H9 (cell line): ENCODE data around the gene WNT10A. TPM values are rescaled to one million over a fixed set of nuclear protein-coding genes. Genes with fewer than 3 reads are reported as not detected.

ENCODE experiments used
- DNase-seq: peaks from one replicate; pipeline ENCODE4 v3.0.0-alpha.2; 2017
- H2AFZ ChIP-seq: one replicate; pipeline ENCODE4 v1.6.1; 2013; ENCODE audit warnings: mild to moderate bottlenecking, low read length, control low read depth, moderate library complexity
- H2AK5ac ChIP-seq: 2 replicates; pipeline ENCODE4 v1.6.1; 2013; ENCODE audit warnings: low read length, control low read depth, mixed read lengths; ENCODE audit not compliant: insufficient read length
- H2BK120ac ChIP-seq: one replicate; pipeline ENCODE4 v1.6.1; 2013; ENCODE audit warnings: low read depth, mild to moderate bottlenecking, low read length, control low read depth, inconsistent platforms; ENCODE audit not compliant: poor library complexity, severe bottlenecking
- H2BK12ac ChIP-seq: 2 replicates; pipeline ENCODE4 v1.6.1; 2013; ENCODE audit warnings: low read length, control low read depth, mixed read lengths, low read depth; ENCODE audit not compliant: insufficient read length
- H2BK15ac ChIP-seq: 2 replicates; pipeline ENCODE4 v1.6.1; 2013; ENCODE audit warnings: low read depth, low read length, control low read depth
- H2BK20ac ChIP-seq: one replicate; pipeline ENCODE4 v1.6.1; 2013; ENCODE audit warnings: low read depth, mild to moderate bottlenecking, low read length, control low read depth, inconsistent platforms; ENCODE audit not compliant: poor library complexity, severe bottlenecking
- H2BK5ac ChIP-seq: 2 replicates; pipeline ENCODE4 v1.6.1; 2013; ENCODE audit warnings: low read length, control low read depth, mixed read lengths; ENCODE audit not compliant: insufficient read length
- H3K14ac ChIP-seq: 2 replicates; pipeline ENCODE4 v1.6.1; 2013; ENCODE audit warnings: low read length, control low read depth; ENCODE audit not compliant: insufficient read depth
- H3K18ac ChIP-seq: 2 replicates; pipeline ENCODE4 v1.6.1; 2013; ENCODE audit warnings: low read depth, mild to moderate bottlenecking, mixed read lengths, low read length, control low read depth; ENCODE audit not compliant: insufficient read length
- H3K23ac ChIP-seq: 2 replicates; pipeline ENCODE4 v1.6.1; 2013; ENCODE audit warnings: low read length, control low read depth, mixed read lengths, low read depth; ENCODE audit not compliant: insufficient read length
- H3K23me2 ChIP-seq: 2 replicates; pipeline ENCODE4 v1.6.1; 2013; ENCODE audit warnings: low read depth, mild to moderate bottlenecking, mixed read lengths, low read length, control low read depth; ENCODE audit not compliant: insufficient read length, poor library complexity, severe bottlenecking
- H3K27ac ChIP-seq: 2 replicates; pipeline ENCODE4 v1.5.1; 2013; ENCODE audit warnings: low read length, control low read depth, mixed read lengths, low read depth; ENCODE audit not compliant: insufficient read length
- H3K27me3 ChIP-seq: 2 replicates; pipeline ENCODE4 v1.6.1; 2013; ENCODE audit warnings: low read length, control low read depth, inconsistent platforms; ENCODE audit not compliant: insufficient read depth
- H3K4ac ChIP-seq: 2 replicates; pipeline ENCODE4 v1.6.1; 2013; ENCODE audit warnings: low read depth, mild to moderate bottlenecking, control low read depth, inconsistent platforms, low read length, moderate library complexity
- H3K4me1 ChIP-seq: 2 replicates; pipeline ENCODE4 v1.6.1; 2013; ENCODE audit warnings: low read length, control low read depth, inconsistent platforms; ENCODE audit not compliant: insufficient read depth
- H3K4me2 ChIP-seq: 2 replicates; pipeline ENCODE4 v1.6.1; 2013; ENCODE audit warnings: low read length, control low read depth, mixed read lengths; ENCODE audit not compliant: insufficient read length, insufficient read depth
- H3K56ac ChIP-seq: 2 replicates; pipeline ENCODE4 v1.6.1; 2013; ENCODE audit warnings: low read depth, mild to moderate bottlenecking, mixed read lengths, low read length, control low read depth; ENCODE audit not compliant: insufficient read length
- H3K79me1 ChIP-seq: 2 replicates; pipeline ENCODE4 v1.6.1; 2013; ENCODE audit warnings: low read depth, mild to moderate bottlenecking, moderate library complexity, low read length, control low read depth, inconsistent platforms; ENCODE audit not compliant: insufficient read depth, poor library complexity, severe bottlenecking
- H3K79me2 ChIP-seq: 2 replicates; pipeline ENCODE4 v1.6.1; 2013; ENCODE audit warnings: low read length, control low read depth, inconsistent platforms; ENCODE audit not compliant: insufficient read depth
- H3K9ac ChIP-seq: 2 replicates; pipeline ENCODE4 v1.6.1; 2013; ENCODE audit warnings: low read length, control low read depth, mixed read lengths; ENCODE audit not compliant: insufficient read length; ENCODE audit errors: extremely low read depth
- H3K9me3 ChIP-seq: one replicate; pipeline ENCODE4 v1.6.1; 2013; ENCODE audit warnings: low read depth, low read length, inconsistent platforms; ENCODE audit not compliant: control insufficient read depth
- H3T11ph ChIP-seq: one replicate; pipeline ENCODE4 v1.6.1; 2013; ENCODE audit warnings: mild to moderate bottlenecking, low read length, control low read depth, inconsistent platforms
- H4K20me1 ChIP-seq: one replicate; pipeline ENCODE4 v1.6.1; 2013; ENCODE audit not compliant: control insufficient read depth, insufficient read length, insufficient read depth
- H4K5ac ChIP-seq: 2 replicates; pipeline ENCODE4 v1.6.1; 2013; ENCODE audit warnings: low read depth, mild to moderate bottlenecking, mixed read lengths, low read length, control low read depth; ENCODE audit not compliant: insufficient read length
- H4K8ac ChIP-seq: replicated peaks from 2 replicates; pipeline ENCODE4 v1.6.1; 2013; ENCODE audit warnings: low read length, control low read depth, mixed read lengths, low read depth; ENCODE audit not compliant: insufficient read length
- H4K91ac ChIP-seq: 2 replicates; pipeline ENCODE4 v1.6.1; 2013; ENCODE audit warnings: low read depth, mild to moderate bottlenecking, moderate library complexity, mixed read lengths, low read length, control low read depth; ENCODE audit not compliant: insufficient read length
- H3K27ac Mint-ChIP-seq, 3 experiments: 2 replicates in 2 of 3; 3 replicates in 1 of 3; pipeline ENCODE4 v1.8.0; 2020 to 2021; ENCODE audit warnings: mixed read lengths in 3 of 3, mild to moderate bottlenecking in 1 of 3, moderate library complexity in 1 of 3
- H3K27me3 Mint-ChIP-seq: 2 replicates; pipeline ENCODE4 v1.8.0; 2021; ENCODE audit warnings: low read depth, mild to moderate bottlenecking, moderate library complexity, mixed read lengths
- H3K36me3 Mint-ChIP-seq, 3 experiments: 2 replicates in 2 of 3; 3 replicates in 1 of 3; pipeline ENCODE4 v1.8.0; 2020 to 2021; ENCODE audit warnings: low read depth in 3 of 3, mixed read lengths in 3 of 3; ENCODE audit not compliant: insufficient read depth in 1 of 3
- H3K4me1 Mint-ChIP-seq, 2 experiments: 2 replicates each; pipeline ENCODE4 v1.8.0; 2020; ENCODE audit warnings: mixed read lengths in 2 of 2
- H3K4me3 Mint-ChIP-seq, 2 experiments: 2 replicates in 1 of 2; 3 replicates in 1 of 2; pipeline ENCODE4 v1.8.0; 2020 to 2021; ENCODE audit warnings: mild to moderate bottlenecking in 2 of 2, mixed read lengths in 2 of 2, moderate library complexity in 1 of 2
- H3K9me3 Mint-ChIP-seq, 2 experiments: 2 replicates in 1 of 2; 3 replicates in 1 of 2; pipeline ENCODE4 v1.8.0; 2020; ENCODE audit warnings: mild to moderate bottlenecking in 2 of 2, mixed read lengths in 2 of 2, moderate library complexity in 1 of 2
- WGBS: extraction: QIAGEN DNeasy Blood & Tissue Kit; methylation state at CpG from one replicate; pipeline ENCODE4 v1.1.7; 2013; ENCODE audit warnings: missing lambda C conversion rate, low lambda C conversion rate, mixed read lengths; ENCODE audit not compliant: insufficient read length; ENCODE audit errors: extremely low coverage; 5-methylcytosine and 5-hydroxymethylcytosine counted together
- total RNA-seq: library from RNA; stranded (reverse); gene quantifications from 2 replicates; pipeline ENCODE4 v1.2.1, GENCODE V29; 2021
- TF ChIP-seq, protein P1 (sequence below): fragments of 200-600 bp; sonication (generic); conservative IDR thresholded peaks from 3 replicates; pipeline ENCODE4 v1.8.0; 2021; ENCODE audit warnings: antibody characterized with exemption, mild to moderate bottlenecking

Gene WNT10A
- total RNA-seq, 1 experiment from 2014 or later: not detected

DNA sequence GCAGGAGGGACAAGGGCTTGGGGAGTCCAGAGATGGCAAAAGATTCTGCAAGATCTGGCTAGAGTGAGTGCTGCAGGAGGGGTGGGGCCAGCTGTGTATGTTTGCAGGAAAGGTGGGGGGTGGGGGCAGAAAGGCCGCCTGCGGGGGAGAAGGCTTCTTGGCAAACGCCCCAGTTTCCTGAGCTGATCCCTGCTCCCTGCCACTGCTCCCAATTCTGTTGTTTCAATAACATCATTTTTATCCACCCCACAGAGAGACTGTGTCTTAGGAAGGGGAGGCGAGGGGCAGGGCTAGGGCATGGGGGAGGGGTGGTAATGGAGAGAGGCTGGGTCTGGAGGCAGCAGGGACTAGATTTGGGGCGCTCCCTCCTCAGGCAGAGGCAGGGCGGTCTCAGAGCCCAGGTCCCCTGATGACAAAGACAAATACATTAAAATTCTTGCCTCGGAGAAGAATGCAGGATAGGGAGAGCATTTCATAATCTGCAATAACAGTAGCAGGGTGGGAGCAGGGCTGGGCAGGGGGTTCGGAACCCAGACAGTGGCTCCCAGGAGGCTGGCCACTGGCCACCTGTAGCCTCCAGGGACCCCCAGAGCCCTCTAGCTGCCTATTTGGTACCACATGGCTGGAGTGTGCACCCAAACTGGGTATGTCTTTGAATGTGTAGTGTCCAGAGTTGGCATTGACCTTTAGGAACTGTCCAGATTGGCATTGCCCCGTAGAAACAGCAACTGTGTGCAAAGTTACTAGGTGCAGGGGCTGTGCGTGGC, 23.1 kb upstream of the WNT10A start:
- Histone ChIP-seq H3K9ac (no peak overlapping the region), H2BK12ac (no peak overlapping the region), H3K4me2 (no peak overlapping the region), H3K79me1 (no peaks in the 10 kb centered on the region), H2BK120ac (no peak overlapping the region), H2BK20ac (no peak overlapping the region), H4K8ac (no peak overlapping the region), H4K20me1 (no peaks in the 10 kb centered on the region), H3T11ph (no peak overlapping the region), H3K23ac (no peak overlapping the region), H2BK15ac (no peak overlapping the region), H3K18ac (no peak overlapping the region), H2BK5ac (no peak overlapping the region), H3K9me3 (no peaks in the 10 kb centered on the region), H2AFZ (no peak overlapping the region), H3K23me2 (peaks cover 3% of the 10 kb centered on the region), H3K4ac (no peak overlapping the region), H4K91ac (no peak overlapping the region), H3K14ac (no peak overlapping the region), H4K5ac (no peak overlapping the region), H3K56ac (no peak overlapping the region), H3K27ac (no peak overlapping the region), H3K4me1 (peaks cover 2% of the 10 kb centered on the region), H2AK5ac (no peak overlapping the region), H3K27me3 (peaks cover 84% of the 10 kb centered on the region), H3K79me2 (no peaks in the 10 kb centered on the region)
- no peaks in the 10 kb centered on the region for H3K36me3 Mint-ChIP-seq
- no peak overlapping the region; a peak in 1 of 7 replicates for H3K27ac Mint-ChIP-seq
- no CpG with 5 or more reads among the region's 10 CpGs for WGBS
- peaks cover 39 to 67% of the 10 kb centered on the region in 2 experiments for H3K4me1 Mint-ChIP-seq
- H3K27me3 Mint-ChIP-seq: peaks cover 98% of the 10 kb centered on the region
- TF ChIP-seq, protein P1, sequence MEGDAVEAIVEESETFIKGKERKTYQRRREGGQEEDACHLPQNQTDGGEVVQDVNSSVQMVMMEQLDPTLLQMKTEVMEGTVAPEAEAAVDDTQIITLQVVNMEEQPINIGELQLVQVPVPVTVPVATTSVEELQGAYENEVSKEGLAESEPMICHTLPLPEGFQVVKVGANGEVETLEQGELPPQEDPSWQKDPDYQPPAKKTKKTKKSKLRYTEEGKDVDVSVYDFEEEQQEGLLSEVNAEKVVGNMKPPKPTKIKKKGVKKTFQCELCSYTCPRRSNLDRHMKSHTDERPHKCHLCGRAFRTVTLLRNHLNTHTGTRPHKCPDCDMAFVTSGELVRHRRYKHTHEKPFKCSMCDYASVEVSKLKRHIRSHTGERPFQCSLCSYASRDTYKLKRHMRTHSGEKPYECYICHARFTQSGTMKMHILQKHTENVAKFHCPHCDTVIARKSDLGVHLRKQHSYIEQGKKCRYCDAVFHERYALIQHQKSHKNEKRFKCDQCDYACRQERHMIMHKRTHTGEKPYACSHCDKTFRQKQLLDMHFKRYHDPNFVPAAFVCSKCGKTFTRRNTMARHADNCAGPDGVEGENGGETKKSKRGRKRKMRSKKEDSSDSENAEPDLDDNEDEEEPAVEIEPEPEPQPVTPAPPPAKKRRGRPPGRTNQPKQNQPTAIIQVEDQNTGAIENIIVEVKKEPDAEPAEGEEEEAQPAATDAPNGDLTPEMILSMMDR: no peak
- H3K9me3 Mint-ChIP-seq: peaks cover 0 to 3% of the 10 kb centered on the region in 2 experiments; a peak in 1 of 5 replicates
- H3K4me3 Mint-ChIP-seq: peak overlapping the region in 1 of 2 experiments; percentile 85; a peak in 2 of 5 replicates
- no peak for DNase-seq
